ENCODE data around the gene TCF20.

Gene TCF20

DNA sequence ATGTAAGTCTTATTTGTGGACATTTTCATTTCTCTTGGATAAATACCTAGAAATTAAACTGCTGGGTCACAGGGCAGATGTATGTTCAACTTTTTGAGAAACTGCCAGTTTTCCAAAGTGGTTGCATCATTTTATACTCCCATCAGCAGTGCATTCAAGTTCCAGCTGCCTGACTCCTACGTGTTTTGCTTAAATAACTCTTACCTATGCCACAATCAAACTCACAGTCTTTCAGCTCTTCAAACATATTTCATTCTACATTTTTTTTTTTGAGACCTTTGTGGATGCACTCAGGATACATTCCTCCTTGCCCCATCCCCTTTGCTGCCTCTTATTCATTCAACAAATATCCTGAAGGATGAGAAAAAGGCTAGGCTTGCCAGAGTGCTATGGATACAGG lies 9.2 kb downstream of the TCF20 start:
- peak; percentile 23 for DNase-seq (ENCODE audit: low read depth)

DNA sequence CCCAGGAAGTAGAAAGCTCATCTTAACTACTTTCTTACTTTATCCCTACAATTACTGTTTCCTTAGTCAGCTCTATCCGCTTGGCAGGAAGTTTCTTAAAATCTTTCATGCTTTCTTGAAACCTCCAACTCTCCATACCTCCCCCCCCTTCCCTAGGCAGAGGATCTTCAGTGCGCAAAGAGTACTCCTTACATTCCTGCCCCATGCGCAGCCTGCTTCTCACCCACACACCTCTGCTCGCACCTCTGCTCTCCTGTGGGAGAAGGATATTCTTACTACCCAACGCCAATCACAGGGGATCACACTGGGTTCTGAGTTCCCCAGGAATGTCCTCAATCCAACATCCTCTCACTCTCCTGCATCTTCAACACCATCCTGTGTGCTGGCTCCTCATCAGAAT lies 12.3 kb downstream of the TCF20 start:
- DNase-seq (ENCODE audit: low read depth) = no peak

DNA sequence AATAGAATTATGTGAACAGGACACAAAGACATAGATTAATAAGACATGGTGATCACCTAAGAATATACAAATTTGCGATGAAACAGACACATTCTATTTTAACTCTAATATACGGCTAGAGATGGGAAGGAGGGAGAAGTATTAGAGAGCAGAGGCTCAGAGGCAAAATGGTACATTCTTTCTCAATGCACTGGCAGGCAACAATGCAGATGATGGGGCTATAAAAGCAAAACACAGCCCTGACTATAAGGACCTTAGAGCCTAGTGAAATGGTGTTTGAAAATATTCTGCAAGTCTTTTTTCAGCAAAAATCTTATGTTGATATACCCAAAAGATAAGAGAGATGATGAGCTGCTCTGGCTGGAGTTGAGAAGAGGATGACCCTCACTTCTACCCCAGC lies 13.1 kb downstream of the TCF20 start:
- DNase-seq (ENCODE audit: low read depth) = no peak

DNA sequence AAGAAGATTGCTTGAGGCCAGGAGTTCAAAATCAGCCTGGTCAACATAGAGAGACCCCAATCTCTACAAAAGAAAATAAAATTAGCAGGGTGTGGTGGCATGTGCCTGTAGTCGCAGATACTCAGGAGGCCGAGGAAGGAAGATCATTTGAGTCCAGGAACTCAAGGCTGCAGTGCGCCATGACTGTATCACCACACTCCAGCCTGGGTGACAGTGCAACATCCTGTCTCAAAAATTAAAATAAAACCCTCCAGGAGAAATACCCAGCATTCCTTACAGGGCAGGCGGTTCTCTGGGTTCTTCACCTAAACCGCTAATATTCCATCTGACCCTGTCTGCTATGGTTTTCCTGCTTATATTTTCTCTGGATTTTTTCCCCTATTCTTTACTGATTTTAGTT lies 13.5 kb downstream of the TCF20 start:
- DNase-seq (ENCODE audit: low read depth) = no peak

DNA sequence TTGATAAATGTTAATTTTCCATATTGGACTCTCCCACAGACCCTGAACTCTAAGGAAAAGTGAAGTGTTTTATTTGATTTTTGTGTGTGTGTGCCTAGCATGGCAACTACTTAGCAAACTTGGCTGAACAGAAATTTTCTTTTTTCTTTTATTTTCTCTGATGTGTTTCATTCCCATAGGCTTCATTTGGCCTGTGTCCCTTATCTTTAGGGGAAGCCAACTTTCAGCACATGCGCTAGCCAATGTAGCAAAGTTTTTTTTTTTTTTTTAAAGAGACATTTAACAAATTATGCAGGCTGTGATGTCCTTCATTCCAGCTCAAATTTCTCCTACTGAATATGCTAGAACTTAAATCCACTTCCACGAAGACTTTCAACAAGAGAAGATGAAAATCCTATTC lies 14.2 kb downstream of the TCF20 start:
- no peak for DNase-seq (ENCODE audit: low read depth)

DNA sequence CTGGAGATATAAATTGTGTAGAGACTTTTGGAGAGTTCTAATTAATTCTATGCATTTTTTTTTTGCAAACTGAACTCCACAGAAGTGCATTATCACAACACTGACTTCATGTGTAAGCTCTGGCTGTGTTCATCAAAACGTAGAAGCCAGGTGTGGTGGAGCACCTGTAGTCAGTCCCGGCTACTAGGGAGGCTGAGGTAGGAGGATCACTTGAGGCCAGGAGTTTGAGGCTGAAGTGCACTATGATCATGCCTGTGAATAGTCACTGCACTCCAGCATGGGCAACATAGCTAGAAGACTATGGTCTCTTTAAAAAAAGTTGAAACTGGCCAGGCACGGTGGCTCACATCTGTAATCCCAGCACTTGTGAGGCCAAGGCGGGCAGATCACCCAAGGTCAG lies 20.6 kb downstream of the TCF20 start:
- DNase-seq (ENCODE audit: low read depth) = no peak

DNA sequence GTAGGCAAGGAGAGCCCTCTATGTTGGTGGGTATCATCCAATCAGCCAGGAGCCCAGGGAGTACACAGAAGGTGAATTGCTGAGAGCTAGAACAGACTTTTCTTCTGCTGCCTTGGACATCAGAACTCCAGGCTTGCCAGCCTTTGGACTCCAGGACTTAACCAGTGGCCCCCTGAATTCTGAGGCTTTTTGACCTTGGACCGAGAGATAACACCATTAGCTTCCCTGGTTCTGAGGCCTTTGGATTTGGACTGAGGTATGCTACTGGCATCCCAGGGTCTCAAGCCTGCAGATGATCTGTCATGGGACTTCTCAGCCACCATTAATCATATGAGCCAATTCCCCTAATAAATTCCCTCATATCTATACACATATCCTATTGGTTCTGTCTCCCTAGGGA lies 21.5 kb downstream of the TCF20 start:
- DNase-seq (ENCODE audit: low read depth) = no peak

DNA sequence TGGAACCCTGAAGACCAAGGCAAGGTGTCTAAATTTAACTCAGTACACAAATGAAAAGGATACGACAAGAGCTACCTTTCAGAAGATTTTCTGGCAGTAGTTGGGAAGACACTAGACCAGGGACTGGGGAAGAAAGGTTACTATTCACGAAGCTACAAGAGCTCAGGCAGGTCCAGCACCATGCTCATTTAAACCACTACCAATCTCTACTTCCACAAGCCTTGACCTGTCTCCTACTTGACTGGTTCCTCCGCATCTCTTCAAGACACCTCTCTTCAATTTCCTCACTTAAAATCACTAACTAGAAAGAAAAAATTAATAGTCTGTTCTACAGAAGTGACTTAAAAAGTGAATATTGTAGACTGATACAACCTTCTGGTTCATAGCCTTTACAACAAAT lies 22.9 kb downstream of the TCF20 start:
- DNase-seq (ENCODE audit: low read depth) = no peak

DNA sequence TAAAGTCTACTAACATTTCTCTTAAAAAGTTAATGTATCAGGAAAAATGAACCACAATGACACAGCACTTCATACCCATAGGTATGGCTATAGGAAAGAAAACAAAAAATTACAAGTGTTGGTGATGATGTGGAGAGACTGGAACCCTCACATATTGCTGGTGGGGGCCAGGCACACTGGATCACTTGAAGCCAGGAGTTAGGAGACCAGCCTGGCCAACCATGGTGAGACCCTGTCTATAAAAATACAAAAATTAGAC lies 26.7 kb downstream of the TCF20 start:
- no peak for DNase-seq (ENCODE audit: low read depth)

DNA sequence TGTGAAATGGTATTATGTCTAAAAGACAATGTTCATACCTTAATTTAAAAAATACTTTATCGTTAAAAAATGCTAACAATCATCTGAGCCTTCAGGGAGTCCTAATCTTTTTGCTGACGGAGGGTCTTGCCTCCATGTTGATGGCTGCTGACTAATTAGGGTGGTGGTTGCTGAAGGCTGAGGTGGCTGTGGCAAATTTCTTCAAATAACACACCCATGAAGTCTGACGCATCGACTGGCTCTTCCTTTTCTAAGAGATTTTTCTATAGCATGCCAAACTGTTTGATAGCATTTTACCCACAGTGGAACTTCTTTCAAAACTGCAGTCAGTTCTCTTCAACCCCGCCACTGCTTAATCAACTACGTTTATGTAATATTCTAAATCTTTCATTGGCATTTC lies 33.6 kb downstream of the TCF20 start:
- no peak for DNase-seq (ENCODE audit: low read depth)

DNA sequence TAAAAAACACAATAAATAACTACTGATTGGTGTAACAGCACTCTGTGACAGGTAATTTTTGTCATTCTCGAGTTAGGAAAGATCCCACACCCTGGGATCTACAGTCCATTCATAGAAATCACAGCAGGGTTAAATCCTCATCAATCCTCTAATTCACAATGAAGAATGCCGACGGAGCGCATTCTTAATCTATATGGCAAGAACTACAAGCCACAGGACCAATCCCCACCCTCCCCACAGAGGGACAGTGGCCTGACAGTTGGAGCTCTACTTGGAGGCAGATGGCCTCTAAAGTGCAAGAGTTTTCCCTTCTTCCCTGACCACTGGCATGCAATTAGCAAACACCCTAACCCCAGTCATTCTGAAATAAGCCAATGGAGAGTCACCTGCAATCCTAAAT lies 34.2 kb downstream of the TCF20 start:
- no peak for DNase-seq (ENCODE audit: low read depth)

DNA sequence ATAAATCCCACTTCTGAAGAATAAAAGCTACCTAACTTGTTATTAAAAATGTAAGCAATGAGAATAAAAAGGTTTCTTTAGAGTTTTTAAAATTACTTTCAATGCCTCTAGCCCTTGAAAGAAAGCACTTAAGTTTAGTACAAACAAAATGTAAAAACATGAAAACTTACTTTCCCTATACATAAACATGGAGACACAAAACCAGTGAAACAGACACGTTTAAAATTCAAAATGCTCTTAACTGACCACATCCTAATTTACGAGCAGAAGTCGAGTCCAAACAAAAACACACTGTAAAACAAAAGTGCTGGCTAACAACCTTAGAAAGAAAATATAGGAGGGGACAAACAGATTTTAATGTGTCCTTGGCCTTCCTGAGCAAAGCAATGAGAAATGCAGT lies 36.6 kb downstream of the TCF20 start:
- DNase-seq (ENCODE audit: low read depth) = no peak

DNA sequence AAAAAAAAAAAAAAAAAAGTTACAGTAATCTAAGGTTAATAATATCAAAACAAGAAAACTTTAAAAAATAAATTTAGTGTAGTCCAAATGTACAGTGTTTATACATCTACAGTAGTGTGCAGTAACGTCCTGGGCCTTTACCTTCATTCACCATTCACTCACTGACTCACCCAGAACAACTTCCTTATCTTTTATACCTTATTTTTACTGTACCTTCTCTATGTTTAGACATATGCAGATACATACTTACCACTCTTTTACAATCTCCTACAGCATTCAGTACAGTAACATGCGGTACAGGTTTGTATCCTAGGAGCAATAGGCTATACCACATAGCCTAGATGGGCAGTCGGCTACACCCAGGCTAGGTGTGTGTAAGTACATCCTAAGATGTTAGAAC lies 38.5 kb downstream of the TCF20 start:
- no peak for DNase-seq (ENCODE audit: low read depth)

DNA sequence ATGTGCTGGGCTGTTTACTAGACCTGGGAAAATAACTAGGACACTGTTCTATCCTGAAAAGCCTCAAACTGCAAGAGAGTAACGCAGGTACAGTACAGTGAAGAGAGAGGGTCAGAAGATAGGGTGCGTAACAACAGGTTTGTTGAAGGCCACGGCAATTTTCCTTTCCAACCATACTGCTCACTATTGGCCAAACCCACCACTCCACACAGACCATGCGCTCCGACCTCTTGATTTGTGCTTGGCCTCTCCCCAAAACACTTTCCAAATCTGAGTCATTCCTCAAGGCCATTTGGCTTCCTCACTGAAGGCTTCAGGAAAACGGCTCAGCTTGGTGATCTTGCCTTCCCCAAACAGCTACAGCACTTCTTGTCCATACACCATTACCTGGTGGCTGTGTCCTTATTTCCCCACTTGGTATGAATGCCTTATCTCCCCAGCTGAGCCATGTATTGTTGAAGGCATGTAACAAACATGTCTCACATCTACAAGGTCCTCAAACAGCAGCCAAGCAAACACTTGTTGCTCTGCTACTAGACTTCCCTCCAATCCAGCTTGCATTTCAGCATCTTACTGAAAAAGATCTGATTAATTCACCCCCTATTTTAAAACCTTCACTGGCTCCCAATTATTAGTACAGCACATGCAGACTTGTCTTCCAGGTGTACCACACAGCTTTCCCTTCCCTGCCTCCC lies 40.9 kb downstream of the TCF20 start:
- no peak for DNase-seq (ENCODE audit: low read depth)

DNA sequence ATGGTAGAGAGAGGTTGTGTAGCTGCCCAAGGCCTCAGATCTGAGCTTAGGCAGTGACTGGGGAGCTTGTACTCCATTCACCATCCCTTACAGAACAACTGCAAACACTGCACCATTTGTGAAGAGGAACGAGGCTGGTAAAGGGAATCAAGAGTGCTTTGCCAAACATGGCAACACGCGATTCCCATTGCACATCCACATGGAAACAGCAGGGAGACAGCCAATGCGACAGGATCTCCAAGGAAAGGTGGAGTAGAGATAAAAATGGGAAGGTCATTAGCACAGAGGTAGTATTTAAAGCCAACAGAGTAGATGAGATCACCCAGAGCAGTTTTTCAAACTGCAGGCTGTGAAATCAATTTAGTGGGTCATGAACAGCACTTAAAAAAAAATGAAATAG lies 42.0 kb downstream of the TCF20 start:
- DNase-seq (ENCODE audit: low read depth) = no peak

DNA sequence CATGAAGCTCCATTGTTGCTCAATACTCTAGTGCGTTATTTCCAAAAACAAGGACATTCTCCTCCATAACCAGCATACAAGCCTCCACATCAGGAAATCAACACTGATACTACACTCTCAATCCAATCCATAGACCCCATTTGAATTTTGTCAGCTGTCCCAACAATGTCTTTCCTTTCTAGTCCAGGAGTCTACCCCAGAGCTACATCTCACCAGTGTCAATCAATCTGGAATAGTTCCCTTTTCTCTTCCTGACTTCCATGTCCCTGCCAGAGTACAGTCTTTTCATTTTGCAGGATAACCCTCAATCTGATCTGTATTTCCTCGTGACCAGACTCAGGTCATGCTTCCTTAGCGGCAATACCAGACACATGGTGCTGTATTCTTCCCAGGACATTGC lies 43.0 kb downstream of the TCF20 start:
- DNase-seq (ENCODE audit: low read depth) = no peak

DNA sequence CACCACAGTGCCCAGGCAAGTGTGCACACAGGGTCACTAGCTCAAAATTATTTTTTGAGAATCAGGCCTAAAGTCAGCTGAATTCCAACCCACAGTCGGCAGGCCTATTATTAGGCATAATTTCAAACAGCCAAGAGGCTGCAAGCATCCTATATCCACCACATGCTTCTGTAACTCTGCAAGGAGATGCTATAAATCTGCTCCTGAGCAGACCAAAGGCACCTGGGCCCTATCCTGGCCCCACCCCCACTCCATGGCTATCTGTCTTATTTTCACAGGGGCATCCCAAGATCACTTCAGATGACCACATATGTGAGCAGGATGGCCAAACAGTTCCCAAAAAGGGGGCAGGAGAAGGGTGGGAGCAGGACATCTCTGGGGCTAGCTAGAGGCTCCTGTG lies 44.6 kb downstream of the TCF20 start:
- no peak for DNase-seq (ENCODE audit: low read depth)

DNA sequence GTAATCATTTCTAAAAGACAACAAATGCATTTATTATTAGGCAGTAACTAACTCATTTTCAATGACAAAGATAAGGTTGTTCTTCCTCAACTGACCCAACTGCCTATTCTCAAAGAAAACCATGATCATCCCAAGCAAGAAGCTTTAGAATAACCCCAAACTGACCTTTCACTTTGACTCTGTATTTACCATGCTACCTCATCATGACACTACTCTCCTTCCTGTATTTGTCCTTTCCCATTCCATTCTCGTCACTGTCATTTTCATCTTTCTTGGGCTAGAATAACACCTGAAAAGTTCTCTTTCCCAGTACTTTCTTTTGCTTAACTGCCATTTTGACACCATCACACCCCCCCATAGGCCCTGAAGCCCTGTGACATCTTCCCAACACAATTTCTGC lies 48.3 kb downstream of the TCF20 start:
- DNase-seq (ENCODE audit: low read depth) = no peak

Data from HS-5 (cell line).